GM18861 (cell line): Measurements from ENCODE around the gene MSI2.

Source experiments
- ATAC-seq: cut with Tn5 transposase; IDR thresholded peaks from one replicate; pipeline ENCODE4 v1.9.1; 2021; ENCODE audit not compliant: unreplicated experiment

MSI2 gene

GRCh38 chr17:57387575-57387974 is 131.3 kb downstream of the MSI2 start:
- no peak for ATAC-seq

- ATAC-seq = no peak
These were observed 131.9 kb downstream of the MSI2 start for GRCh38 chr17:57388131-57388725.

GRCh38 chr17:57389473-57389872 is 133.2 kb downstream of the MSI2 start:
- ATAC-seq = no peak

- ATAC-seq = no peak
These were observed 134.9 kb downstream of the MSI2 start for GRCh38 chr17:57391076-57391825.

- ATAC-seq = no peak
These were observed 135.6 kb downstream of the MSI2 start for GRCh38 chr17:57391857-57392471.

GRCh38 chr17:57393368-57393767 is 137.0 kb downstream of the MSI2 start:
- ATAC-seq = no peak

- no peak for ATAC-seq
These were observed 138.1 kb downstream of the MSI2 start for GRCh38 chr17:57394375-57394774.

GRCh38 chr17:57395721-57396321 is 139.5 kb downstream of the MSI2 start:
- ATAC-seq = no peak

- ATAC-seq = no peak
These were observed 140.2 kb downstream of the MSI2 start for GRCh38 chr17:57396511-57396921.

- no peak for ATAC-seq
These were observed 141.1 kb downstream of the MSI2 start for GRCh38 chr17:57397402-57397801.

GRCh38 chr17:57399690-57400089 is 143.4 kb downstream of the MSI2 start:
- no peak for ATAC-seq

GRCh38 chr17:57400648-57401047 is 144.3 kb downstream of the MSI2 start:
- ATAC-seq = no peak

GRCh38 chr17:57401556-57402488 is 145.5 kb downstream of the MSI2 start:
- no peak for ATAC-seq

GRCh38 chr17:57402681-57403180 is 146.4 kb downstream of the MSI2 start:
- no peak for ATAC-seq

- ATAC-seq = no peak
These were observed 146.9 kb downstream of the MSI2 start for GRCh38 chr17:57403236-57403635.

- ATAC-seq = no peak
These were observed 147.8 kb downstream of the MSI2 start for GRCh38 chr17:57404073-57404472.

GRCh38 chr17:57404795-57405490 is 148.6 kb downstream of the MSI2 start:
- no peak for ATAC-seq

GRCh38 chr17:57405491-57406072 is 149.3 kb downstream of the MSI2 start:
- no peak for ATAC-seq

GRCh38 chr17:57406131-57406980 is 150.0 kb downstream of the MSI2 start:
- ATAC-seq = no peak
